Neural progenitor cell (in vitro differentiated cells): ENCODE data around the gene KCNJ16.

Source experiments
- EZH2 ChIP-seq: fragments of 200-600 bp; sonication (generic); IDR thresholded peaks from 2 replicates; pipeline ENCODE4 v1.6.1; 2017; ENCODE audit warnings: antibody characterized with exemption, mild to moderate bottlenecking, moderate library complexity
- EZH2phosphoT487 ChIP-seq: fragments of 200-600 bp; sonication (generic); IDR thresholded peaks from 2 replicates; pipeline ENCODE4 v1.6.1; 2017; ENCODE audit warnings: antibody characterized with exemption
- TF ChIP-seq, protein P1 (sequence below): fragments of 200-600 bp; sonication (generic); IDR thresholded peaks from 2 replicates; pipeline ENCODE4 v1.5.1; 2017; ENCODE audit warnings: antibody characterized with exemption, mild to moderate bottlenecking

DNA sequence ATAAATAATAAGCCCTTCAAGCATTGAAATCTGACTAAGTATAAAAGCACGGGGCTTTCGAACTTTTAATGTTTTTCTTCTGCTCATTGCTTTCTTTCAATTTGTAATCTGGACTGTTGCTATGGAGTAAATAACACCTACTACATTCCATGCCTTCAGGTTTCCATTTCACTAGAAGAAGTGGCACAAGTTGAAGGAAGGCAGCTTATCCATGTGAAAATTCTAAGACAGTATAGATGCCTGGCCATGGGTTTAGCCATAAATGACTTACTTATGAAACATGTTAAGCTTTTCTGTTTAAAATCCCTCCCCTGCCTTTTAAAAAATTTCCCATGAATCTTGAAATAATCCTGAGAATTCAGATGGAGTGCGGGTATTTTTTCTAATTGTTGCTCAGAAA, 30.6 kb downstream of the KCNJ16 start:
- TF ChIP-seq, protein P1, sequence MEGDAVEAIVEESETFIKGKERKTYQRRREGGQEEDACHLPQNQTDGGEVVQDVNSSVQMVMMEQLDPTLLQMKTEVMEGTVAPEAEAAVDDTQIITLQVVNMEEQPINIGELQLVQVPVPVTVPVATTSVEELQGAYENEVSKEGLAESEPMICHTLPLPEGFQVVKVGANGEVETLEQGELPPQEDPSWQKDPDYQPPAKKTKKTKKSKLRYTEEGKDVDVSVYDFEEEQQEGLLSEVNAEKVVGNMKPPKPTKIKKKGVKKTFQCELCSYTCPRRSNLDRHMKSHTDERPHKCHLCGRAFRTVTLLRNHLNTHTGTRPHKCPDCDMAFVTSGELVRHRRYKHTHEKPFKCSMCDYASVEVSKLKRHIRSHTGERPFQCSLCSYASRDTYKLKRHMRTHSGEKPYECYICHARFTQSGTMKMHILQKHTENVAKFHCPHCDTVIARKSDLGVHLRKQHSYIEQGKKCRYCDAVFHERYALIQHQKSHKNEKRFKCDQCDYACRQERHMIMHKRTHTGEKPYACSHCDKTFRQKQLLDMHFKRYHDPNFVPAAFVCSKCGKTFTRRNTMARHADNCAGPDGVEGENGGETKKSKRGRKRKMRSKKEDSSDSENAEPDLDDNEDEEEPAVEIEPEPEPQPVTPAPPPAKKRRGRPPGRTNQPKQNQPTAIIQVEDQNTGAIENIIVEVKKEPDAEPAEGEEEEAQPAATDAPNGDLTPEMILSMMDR = no peak
- TF ChIP-seq EZH2phosphoT487 = no peak
- TF ChIP-seq EZH2 = no peak
